ENCODE measurements around the gene CALD1. TPM values are rescaled to one million over a fixed set of nuclear protein-coding genes. Genes with fewer than 3 reads are reported as not detected.

Gene CALD1
- total and polyA plus RNA-seq, 4 donors, result 48.0 to 226 (median 95.2) TPM

- Histone ChIP-seq H3K27ac (ENCODE audit: low read depth in 1 of 2, low read length in 2 of 2) (no peak overlapping the region), H3K4me1 (ENCODE audit: control insufficient read depth in 4 of 4, insufficient read depth in 4 of 4, low read length in 3 of 4) (peaks cover 3 to 31% (median 18%) of the 10 kb centered on the region in 4 donors), H3K36me3 (ENCODE audit: control insufficient read depth in 4 of 4, insufficient read depth in 3 of 4, low read depth in 1 of 4, low read length in 3 of 4) (peaks cover 0 to 9% (median 2%) of the 10 kb centered on the region in 4 donors), H3K9ac (ENCODE audit: low read depth in 1 of 2, low read length in 2 of 2) (no peak overlapping the region), H3K27me3 (ENCODE audit: control insufficient read depth in 4 of 4, insufficient read depth in 4 of 4, low read length in 3 of 4) (no peaks in the 10 kb centered on the region), H3K9me3 (ENCODE audit: control insufficient read depth in 4 of 4, low read length in 3 of 4) (no peaks in the 10 kb centered on the region), H3K4me3 (ENCODE audit: low read depth in 1 of 3, low read length in 3 of 3) (no peak overlapping the region)
- TF ChIP-seq, protein P1, sequence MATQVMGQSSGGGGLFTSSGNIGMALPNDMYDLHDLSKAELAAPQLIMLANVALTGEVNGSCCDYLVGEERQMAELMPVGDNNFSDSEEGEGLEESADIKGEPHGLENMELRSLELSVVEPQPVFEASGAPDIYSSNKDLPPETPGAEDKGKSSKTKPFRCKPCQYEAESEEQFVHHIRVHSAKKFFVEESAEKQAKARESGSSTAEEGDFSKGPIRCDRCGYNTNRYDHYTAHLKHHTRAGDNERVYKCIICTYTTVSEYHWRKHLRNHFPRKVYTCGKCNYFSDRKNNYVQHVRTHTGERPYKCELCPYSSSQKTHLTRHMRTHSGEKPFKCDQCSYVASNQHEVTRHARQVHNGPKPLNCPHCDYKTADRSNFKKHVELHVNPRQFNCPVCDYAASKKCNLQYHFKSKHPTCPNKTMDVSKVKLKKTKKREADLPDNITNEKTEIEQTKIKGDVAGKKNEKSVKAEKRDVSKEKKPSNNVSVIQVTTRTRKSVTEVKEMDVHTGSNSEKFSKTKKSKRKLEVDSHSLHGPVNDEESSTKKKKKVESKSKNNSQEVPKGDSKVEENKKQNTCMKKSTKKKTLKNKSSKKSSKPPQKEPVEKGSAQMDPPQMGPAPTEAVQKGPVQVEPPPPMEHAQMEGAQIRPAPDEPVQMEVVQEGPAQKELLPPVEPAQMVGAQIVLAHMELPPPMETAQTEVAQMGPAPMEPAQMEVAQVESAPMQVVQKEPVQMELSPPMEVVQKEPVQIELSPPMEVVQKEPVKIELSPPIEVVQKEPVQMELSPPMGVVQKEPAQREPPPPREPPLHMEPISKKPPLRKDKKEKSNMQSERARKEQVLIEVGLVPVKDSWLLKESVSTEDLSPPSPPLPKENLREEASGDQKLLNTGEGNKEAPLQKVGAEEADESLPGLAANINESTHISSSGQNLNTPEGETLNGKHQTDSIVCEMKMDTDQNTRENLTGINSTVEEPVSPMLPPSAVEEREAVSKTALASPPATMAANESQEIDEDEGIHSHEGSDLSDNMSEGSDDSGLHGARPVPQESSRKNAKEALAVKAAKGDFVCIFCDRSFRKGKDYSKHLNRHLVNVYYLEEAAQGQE (IDR thresholded peaks at IDR 0.05), result no peak
- peak; percentile 9 for TF ChIP-seq TAF1 (conservative IDR thresholded peaks at IDR 0.05)
- no peak for TF ChIP-seq ATF3 (IDR thresholded peaks at IDR 0.05)
- TF ChIP-seq YY1 (IDR thresholded peaks at IDR 0.05), result peak; percentile 85
- TF ChIP-seq NR2F2 (IDR thresholded peaks at IDR 0.05), result no peak
- TF ChIP-seq GABPA (IDR thresholded peaks at IDR 0.05 in 1 of 2, conservative IDR thresholded peaks at IDR 0.05 in 1 of 2), result no peak
- peak; percentile 66 to 68 for TF ChIP-seq HNF4A (conservative IDR thresholded peaks at IDR 0.05)
- TF ChIP-seq, protein P2, sequence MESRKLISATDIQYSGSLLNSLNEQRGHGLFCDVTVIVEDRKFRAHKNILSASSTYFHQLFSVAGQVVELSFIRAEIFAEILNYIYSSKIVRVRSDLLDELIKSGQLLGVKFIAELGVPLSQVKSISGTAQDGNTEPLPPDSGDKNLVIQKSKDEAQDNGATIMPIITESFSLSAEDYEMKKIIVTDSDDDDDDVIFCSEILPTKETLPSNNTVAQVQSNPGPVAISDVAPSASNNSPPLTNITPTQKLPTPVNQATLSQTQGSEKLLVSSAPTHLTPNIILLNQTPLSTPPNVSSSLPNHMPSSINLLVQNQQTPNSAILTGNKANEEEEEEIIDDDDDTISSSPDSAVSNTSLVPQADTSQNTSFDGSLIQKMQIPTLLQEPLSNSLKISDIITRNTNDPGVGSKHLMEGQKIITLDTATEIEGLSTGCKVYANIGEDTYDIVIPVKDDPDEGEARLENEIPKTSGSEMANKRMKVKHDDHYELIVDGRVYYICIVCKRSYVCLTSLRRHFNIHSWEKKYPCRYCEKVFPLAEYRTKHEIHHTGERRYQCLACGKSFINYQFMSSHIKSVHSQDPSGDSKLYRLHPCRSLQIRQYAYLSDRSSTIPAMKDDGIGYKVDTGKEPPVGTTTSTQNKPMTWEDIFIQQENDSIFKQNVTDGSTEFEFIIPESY (IDR thresholded peaks at IDR 0.05), result no peak
- TF ChIP-seq EGR1 (IDR thresholded peaks at IDR 0.05; ENCODE audit: low read depth in 2 of 2), result no peak
- no peak for TF ChIP-seq CTCF (IDR thresholded peaks at IDR 0.05; ENCODE audit: low read depth, low read length, missing input control)
- TF ChIP-seq RAD21 (IDR thresholded peaks at IDR 0.05), result peak in 1 of 2 donors; percentile 35
- TF ChIP-seq RXRA (IDR thresholded peaks at IDR 0.05), result peak in 1 of 2 donors; percentile 26
- peak; percentile 60 for TF ChIP-seq SP1 (IDR thresholded peaks at IDR 0.05)
- 45% methylated on average over 2 of the region's 2 CpGs for WGBS
- no peak for DNase-seq (ENCODE audit: low spot score)
Measured at GRCh38 chr7:134993877-134994456, 214.5 kb downstream of the CALD1 start.
